Measurements from ENCODE around the gene RTN3. TPM values are rescaled to one million over a fixed set of nuclear protein-coding genes. Genes with fewer than 3 reads are reported as not detected.

The RTN3 gene
- total RNA-seq, 1 experiment from 2014 or later = 173 TPM

- H4K91ac ChIP-seq (ENCODE audit: insufficient read length, low read depth, low read length) = no peak overlapping the region
- H3K9me3 ChIP-seq (ENCODE audit: control insufficient read depth, low read depth, low read length) = no peaks in the 10 kb centered on the region
- H4K5ac ChIP-seq (ENCODE audit: insufficient read length, low read depth, low read length) = no peak overlapping the region
- Mint-ChIP-seq H3K27me3 (ENCODE audit: low read depth) (no peaks in the 10 kb centered on the region), H3K9me3 (no peaks in the 10 kb centered on the region), H3K4me1 (no peaks in the 10 kb centered on the region), H3K4me3 (no peak overlapping the region), H3K36me3 (ENCODE audit: insufficient read depth in 1 of 3, low read depth in 3 of 3) (peaks cover 0 to 9% (median 6%) of the 10 kb centered on the region in 3 experiments; a peak in 4 of 7 replicates), H3K27ac (no peak overlapping the region; a peak in 1 of 7 replicates)
- no peak overlapping the region for H3K4me2 ChIP-seq (ENCODE audit: insufficient read depth, insufficient read length, low read length)
- H3K79me2 ChIP-seq (ENCODE audit: insufficient read depth, low read length) = peaks cover 7% of the 10 kb centered on the region; the same call in 1 of the 2 replicates
- no peak for TF ChIP-seq CTCF (conservative IDR thresholded peaks at IDR 0.05)
- H3K14ac ChIP-seq (ENCODE audit: insufficient read depth, low read length) = no peak overlapping the region
- no peak for DNase-seq
- H3K27me3 ChIP-seq (ENCODE audit: insufficient read depth, low read length) = no peaks in the 10 kb centered on the region
- no peaks in the 10 kb centered on the region for H3K4me1 ChIP-seq (ENCODE audit: insufficient read depth, low read length)
- H2BK15ac ChIP-seq (ENCODE audit: low read depth, low read length) = no peak overlapping the region
- H3K9ac ChIP-seq (ENCODE audit: extremely low read depth, insufficient read length, low read length) = no peak overlapping the region
- peaks cover 7% of the 10 kb centered on the region for H3K79me1 ChIP-seq (ENCODE audit: insufficient read depth, low read depth, low read length, poor library complexity, severe bottlenecking)
- H2BK120ac ChIP-seq (ENCODE audit: low read depth, low read length, poor library complexity, severe bottlenecking) = no peak overlapping the region
- H2BK12ac ChIP-seq (ENCODE audit: insufficient read length, low read depth, low read length) = no peak overlapping the region
- H3T11ph ChIP-seq (ENCODE audit: low read length) = no peak overlapping the region
- H3K27ac ChIP-seq (ENCODE audit: insufficient read length, low read depth, low read length) = no peak overlapping the region
- no peak overlapping the region for H2BK5ac ChIP-seq (ENCODE audit: insufficient read length, low read length)
- no peak overlapping the region for H4K8ac ChIP-seq (replicated peaks; ENCODE audit: insufficient read length, low read depth, low read length)
- no peak overlapping the region for H3K56ac ChIP-seq (ENCODE audit: insufficient read length, low read depth, low read length)
- H2BK20ac ChIP-seq (ENCODE audit: low read depth, low read length, poor library complexity, severe bottlenecking) = no peak overlapping the region
- H4K20me1 ChIP-seq (ENCODE audit: control insufficient read depth, insufficient read depth, insufficient read length) = no peaks in the 10 kb centered on the region
- no peak overlapping the region for H2AFZ ChIP-seq (ENCODE audit: low read length)
- H3K4ac ChIP-seq (ENCODE audit: low read depth, low read length) = no peak overlapping the region
- no peaks in the 10 kb centered on the region for H3K23me2 ChIP-seq (ENCODE audit: insufficient read length, low read depth, low read length, poor library complexity, severe bottlenecking)
- no peak overlapping the region for H2AK5ac ChIP-seq (ENCODE audit: insufficient read length, low read length)
- H3K18ac ChIP-seq (ENCODE audit: insufficient read length, low read depth, low read length) = no peak overlapping the region
- H3K23ac ChIP-seq (ENCODE audit: insufficient read length, low read depth, low read length) = no peak overlapping the region
Measured at GRCh38 chr11:63716046-63716445, 34.7 kb downstream of the RTN3 start.
